GM19463 (cell line): ENCODE data around the gene IGF2BP2.
"Not testable (repeated sequence)": the region's sequence is repeated elsewhere in the genome, so short reads cannot be mapped to it uniquely, and the experiment has no call there.

Experiments used
- ATAC-seq: cut with Tn5 transposase; IDR thresholded peaks from one replicate; pipeline ENCODE4 v1.9.1; 2021; ENCODE audit warnings: mild to moderate bottlenecking, moderate library complexity; ENCODE audit not compliant: unreplicated experiment

The IGF2BP2 gene

DNA sequence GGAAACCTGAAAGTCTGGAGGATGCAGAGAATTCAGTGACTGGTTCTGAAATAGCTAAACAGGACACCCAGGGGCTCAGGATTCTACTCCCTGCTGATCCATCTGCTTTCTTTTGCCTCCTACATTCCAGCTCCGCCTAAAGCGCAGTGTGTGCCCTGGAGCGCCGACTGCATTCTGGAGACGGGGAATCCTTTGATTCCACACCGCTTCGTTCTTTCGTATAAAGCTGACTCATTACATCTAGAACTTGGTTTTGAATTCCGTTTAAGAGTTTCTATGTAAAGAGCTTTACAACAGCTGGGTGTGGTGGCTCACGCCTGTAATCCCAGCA lies 177.0 kb downstream of the IGF2BP2 start:
- no peak for ATAC-seq

DNA sequence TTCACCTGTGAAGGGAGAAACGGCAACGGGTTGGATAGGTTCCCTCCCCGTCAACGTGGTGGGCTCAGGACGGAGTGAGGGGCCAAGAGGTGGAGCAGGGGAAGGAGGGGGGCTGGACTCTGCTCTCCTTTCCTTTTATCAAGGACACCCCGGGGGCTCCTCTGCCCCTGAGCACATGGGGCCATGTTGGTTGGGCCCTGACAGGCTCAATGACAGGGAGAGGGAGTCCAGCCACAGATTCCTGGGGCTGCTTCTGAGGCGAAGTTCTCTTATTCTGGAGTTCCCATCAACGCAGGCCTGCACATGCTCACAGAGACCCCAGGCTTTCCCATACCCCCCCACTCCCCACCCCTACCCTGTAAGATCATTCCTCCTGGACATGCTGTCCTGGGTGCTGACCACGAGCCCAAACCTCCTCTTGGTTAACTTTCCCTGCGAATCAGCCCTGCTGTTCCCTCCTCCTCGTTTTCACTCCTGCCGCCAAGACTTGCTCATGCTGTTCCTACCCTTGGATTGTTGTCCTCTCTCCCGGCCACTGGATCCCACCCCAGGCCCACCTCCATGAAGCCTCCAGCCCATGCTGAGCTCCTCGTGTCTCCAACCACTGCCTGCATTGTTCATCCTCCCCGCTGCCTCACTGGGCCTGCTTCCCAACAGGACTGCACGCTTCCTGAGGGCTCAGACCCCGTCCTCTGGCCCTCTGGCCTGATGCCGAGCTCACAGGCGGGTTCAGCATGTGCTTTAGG lies 177.5 kb downstream of the IGF2BP2 start:
- no peak for ATAC-seq

DNA sequence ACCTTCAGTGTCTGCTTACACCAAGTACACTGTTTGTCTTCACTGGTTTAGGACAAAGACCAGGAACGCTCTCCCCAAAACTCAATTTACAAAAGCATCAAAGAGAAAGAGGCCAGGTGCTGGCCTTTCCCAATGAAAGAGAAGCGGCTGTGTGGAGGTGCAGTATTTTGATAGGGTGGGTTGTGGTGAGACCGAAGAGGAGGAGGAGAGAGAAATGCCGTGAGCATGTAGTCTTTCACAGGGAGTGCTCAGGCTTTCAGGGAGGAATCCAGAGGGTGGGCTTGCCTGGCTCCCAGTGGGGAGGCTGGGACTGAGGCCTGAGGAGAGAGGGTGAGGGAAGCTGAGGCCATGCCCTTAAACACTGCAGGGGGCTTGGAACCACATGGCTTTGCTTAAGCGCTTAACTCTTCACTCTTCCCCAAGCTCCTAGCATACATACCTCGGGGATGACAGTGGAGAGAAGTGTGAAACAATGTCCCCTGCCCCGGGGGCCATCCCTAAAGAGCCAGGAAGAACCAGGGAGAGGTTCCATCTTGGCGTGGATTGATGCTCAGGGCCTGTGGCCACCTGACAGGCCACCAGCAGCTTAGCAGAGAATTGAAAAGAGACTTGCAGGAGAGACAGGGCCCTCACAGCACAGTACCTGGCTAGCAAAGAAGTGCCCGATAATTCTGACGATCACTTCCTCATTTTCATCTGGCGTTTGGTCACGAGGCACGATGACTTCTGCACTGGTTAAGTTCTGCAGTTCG lies 178.3 kb downstream of the IGF2BP2 start:
- ATAC-seq = no peak

DNA sequence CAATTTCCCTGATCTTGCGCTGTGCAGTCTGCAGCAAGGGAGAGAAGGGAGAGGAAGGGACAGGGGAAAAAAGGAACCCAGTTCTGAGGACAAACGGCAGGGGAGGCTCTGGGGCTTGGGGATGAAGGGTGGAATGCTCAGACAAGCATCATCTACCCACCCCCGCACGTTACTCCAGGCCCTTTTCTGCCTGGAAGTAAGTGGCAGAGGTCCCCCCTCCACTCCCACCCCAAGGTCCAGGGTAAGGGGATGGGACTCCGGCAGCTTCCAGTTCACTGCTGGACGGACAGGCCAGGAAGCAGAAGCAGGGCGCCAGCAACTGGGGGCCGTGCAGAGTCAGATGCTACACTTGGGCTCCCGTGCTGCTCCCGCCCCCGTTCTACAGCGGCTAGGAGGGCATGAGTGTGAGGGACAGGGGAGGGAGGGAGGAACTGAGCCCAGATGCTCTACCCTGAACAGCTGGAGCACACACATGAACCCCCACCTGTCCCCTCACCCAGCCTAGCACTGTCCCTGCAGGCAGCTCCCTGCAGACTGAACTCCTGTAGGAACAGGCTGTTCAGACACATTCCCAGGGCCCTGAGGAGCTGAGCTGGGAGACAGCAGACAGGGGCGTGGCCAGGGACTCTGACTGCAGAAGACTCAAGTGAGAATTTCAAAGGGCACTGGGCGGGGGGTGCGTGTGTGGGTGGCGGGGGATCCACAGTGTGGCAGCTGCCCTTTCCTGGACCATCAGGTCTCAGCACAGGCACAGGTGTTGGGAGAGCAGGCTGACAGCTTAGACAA lies 179.1 kb downstream of the IGF2BP2 start:
- no peak for ATAC-seq

DNA sequence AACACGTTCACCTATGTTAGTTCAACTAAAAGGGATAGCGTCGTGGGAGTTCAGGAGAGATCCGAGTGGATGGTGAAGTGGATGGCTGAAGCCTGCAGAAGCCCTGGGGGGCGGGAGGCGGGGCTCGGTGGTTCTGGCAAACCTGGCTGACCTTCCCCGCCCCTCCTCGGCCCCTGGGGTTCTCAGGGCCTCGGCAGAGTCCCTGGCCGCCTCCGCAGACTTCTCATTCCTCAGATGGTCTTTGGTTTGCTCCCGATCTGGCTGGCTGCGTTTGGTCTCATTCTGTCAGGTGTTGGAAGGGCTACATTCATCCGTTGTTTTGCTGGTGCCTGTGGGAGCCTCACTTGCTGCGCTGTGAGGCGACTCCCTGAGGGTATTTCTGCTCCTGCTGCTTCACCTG lies 179.7 kb downstream of the IGF2BP2 start:
- ATAC-seq = not testable (repeated sequence)

DNA sequence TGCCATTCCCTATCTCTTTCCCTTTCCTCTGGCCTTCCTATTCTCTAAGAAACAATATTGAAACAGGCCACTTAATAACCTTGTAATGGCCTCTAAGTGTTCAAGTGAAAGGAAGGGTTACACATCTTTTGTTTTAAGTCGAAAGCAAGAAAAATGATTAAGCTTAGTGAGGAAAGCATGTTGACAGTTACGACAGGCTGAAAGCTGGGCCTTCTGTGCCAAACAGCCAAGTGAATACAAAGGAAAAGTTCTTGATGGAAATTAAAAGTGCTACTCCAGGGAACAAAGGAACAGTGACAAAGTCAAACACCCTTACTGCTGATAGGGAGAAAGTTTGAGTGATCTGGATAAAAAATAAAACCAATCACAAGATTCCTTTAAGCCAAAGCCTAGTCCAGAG lies 184.5 kb downstream of the IGF2BP2 start:
- ATAC-seq = no peak

DNA sequence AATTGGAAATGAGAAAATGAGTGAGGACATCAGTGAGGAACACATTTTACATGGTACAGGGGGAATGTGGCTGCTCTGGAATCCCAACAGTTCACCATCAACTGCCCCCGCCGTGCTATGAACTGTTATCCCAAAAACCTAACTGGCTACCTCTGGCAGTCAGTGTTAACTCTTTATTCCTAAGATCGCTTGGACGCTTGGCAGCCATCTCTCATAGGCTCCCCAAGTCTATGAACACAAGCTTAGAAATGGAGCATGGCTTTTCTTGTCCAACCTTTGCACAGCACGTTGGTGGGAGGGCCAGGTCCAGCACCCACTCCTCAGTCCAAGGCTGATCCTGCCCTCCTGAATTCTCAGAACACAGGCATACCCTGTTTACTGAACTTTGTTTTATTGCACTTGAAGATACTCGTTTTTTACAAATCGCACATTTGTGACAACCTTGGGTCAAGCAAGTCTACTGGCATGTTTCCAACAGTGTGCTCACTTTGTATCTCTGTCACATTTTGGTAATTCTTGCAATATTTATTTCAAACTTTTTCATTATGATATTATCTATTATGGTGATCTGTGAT lies 185.1 kb downstream of the IGF2BP2 start:
- ATAC-seq = no peak

DNA sequence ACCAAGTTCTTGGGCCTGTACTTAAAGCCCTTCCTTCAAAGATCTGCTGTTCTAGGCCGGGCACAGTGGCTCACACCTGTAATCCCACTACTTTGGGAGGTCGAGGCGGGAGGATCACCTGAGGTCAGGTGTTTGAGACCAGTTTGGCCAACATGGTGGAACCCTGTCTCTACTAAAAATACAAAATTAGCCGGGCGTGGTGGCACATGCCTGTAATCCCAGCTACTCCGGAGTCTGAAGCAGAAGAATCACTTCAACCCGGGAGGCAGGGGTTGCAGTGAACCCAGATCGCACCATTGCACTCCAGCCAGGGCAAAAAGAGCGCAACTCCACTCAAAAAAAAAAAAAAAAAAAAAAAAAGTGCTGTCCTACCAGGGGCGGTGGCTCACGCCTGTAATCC lies 186.2 kb downstream of the IGF2BP2 start:
- not testable (repeated sequence) for ATAC-seq

DNA sequence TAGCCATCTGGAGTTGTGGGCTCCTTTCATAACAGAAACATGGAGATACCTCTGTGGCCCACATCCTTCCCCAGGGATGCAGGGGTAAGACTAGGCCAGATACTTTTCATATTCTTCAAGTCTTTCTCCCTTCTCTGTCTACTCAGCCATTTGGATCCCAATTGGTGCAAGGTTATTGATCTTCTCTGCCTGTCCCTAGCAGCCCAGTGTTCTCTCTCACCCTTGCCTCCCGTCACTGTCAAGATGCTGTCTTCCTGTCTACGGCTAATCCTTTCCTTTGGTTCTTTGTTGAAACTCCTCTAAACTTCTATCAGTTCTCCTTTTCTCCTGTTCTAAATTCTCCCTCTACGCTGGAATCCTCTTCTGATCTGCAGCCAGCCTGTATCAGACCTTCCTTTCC lies 187.5 kb downstream of the IGF2BP2 start:
- no peak for ATAC-seq

DNA sequence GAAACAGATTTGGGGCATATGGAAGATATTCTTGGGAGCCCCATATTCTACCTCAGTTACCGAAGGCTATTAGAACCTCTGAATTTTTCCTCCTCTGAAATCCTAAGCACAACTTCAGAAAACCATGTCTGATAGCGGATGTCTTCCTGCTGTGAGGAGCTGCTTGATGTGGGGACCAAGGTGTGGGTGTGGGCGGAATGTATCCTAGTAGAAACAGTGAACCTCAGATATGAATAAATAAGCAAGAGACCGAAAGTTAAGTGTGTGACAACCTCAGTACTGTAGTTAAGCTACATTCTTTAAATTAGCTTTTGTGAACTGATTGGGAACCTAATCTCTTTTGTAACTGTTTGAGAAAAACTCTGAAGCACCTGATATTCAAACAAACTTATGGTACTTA lies 191.8 kb downstream of the IGF2BP2 start:
- ATAC-seq = no peak

DNA sequence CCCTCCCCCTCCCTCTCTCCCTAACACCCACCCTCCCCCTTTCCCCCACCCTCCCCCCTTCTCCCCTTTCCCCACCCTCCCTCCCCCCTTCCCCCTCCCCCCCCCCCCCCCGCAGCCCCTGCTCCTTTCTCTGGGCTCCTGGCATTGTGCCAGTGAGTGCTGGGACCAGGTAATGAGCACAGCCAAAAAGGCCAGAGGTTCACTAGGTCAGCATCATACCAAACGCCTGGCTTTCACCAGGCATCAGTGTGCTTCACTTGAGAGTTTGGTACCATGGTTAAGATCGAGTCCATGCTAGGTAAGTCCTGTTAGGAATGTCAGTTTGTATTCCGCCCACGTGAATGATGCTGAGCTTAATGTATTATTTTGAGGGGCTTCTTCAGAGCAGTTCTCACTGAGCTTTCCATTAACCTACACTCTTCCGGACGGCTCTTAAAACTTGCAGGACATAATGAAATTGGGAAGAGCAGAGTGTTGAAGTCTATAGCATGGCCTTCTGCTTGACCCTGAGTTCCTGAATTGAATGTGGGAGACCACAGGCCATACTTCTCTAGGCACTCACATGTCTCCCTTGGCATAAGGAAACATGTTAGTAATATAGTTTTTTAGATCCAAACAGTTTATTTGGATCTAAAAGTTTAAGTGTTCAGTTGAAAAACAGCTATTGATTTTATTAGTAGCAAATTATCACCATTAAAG lies 193.2 kb downstream of the IGF2BP2 start:
- ATAC-seq = no peak

DNA sequence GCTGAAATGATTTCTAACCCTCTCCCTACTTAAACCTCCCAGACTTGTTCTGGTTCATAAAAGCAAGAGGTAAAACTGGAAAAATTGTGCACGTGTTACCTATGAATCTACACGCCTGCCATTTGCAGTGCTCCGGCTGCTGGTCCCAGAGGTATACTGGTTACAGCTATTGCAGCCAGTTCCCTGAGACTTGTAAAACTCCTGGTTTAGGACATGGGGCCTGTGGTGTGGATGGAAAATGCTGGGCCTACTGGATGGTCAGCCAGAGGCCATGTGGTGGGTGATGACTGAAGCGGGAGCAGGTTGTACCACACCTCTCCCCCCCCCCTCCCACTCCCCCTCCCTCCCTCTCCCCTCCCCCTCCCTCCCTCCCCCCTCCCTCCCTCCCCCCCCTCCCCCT lies 193.7 kb downstream of the IGF2BP2 start:
- ATAC-seq = no peak

DNA sequence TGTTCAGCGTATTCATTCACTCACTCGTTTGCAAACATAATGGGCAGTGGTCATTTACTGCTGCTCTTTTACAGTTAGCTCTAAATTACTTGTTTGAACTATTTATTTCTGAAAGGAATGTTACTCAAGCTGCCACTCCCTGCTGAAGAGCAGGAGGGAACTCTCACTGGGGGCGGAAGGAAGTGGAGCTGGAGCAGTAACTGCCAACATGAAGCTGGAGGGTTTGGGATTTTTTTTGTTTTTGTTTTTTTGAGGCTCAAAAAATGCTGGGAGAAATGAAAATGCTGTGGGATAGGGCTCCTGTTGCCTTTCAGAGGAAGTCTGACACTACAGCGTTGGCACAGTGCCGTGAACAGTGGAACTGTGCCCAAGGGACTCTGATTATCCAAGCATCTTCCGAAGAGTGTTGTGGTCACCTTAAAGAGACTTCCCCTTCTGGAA lies 194.6 kb downstream of the IGF2BP2 start:
- ATAC-seq = no peak

DNA sequence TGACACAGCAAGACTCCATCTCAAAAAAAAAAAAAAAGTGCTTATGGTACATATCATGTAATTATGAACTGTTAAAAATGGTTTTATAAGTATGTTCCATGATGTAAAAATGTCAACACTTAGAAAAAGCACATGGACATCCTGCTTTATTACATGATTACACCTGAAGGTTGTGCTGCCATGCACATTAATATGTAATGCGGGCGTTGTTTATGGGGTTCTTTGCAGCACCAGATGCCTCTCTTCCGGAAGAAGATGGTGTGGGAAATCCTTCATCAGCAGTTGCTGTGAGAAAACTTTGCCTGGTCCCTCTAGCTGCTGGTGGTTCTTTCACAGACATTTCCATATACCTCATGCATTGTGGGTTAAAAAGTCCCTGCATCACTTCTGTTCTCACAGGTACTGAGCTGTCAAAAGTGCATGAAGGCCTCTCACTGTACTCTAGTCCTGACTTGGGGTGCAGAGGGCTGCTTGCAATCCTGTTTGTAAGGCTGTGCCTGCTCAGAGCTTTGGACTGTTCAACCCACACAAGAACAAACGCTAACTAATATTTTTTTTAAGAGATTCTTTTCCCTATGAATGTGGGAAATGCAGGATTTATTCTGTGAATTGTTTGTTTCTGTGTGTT lies 195.2 kb downstream of the IGF2BP2 start:
- no peak for ATAC-seq

DNA sequence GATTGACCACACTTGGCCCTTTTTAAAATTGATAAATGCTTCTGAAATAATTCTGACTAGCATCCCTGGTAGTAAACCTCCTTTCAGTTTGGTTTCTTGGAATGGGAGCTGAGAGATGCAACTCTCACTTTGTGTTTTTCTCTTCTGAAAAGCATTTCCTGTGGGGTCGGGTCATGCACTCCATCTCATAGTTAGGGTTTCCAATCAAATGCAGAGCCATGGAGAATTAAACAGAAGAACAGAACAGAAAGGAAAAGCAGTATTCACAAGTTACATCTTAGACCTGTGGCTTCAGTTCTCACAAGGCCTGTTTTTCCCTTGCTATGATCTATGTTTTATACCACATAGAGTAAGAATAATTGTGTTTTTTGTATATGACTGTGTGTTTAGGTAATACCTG lies 199.1 kb downstream of the IGF2BP2 start:
- ATAC-seq = no peak

DNA sequence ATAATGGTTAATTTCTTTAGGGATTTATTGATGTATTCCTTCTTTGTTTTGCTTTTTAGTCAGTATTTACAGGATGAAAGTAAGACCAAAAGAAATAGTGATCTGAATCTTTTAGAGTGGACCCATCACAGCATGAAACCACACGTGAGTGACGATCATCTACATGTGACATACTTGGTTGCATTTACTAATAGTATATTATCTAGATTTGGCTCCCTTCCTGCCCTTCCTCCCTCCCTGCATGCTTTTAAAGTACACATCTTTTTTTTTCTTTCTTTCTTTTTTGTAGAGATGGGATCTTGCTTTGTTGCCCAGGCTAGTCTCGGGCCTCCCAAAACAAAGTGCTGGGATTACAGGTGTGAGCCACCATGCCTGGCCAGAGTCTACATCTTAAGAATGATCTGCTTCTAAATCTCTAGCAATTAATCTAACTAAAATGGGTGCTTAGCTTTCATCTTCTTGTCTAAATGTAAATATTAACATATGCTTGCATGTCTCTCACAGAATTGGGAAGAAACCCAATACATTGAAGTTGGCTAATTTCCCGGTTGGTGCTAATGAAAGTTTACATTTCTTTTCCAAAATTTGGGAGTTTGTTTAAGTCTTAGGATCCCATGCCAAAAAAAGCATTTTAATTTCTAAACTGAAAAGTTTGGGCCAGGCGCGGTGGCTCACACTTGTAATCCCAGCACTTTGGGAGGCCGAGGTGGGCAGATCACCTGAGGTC lies 200.7 kb downstream of the IGF2BP2 start:
- ATAC-seq = no peak

DNA sequence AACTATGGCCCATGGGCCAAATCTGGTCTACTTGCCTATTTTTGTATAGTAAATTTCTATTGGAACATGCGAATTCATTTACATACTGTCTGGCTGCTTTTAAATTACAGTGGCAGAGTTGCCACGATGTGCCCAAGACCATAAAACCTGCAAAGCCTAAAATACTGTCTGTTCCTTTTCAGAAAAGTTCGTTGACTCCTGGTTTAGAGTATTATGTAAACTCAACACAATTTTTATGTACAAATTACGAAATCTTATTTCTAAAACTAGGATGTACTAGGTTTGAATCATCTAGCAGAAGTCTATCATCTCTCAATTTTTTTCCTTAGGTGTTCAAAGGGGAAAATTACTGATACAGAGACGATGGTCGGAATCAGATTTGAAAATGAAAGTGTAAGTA lies 211.8 kb downstream of the IGF2BP2 start:
- ATAC-seq = no peak

DNA sequence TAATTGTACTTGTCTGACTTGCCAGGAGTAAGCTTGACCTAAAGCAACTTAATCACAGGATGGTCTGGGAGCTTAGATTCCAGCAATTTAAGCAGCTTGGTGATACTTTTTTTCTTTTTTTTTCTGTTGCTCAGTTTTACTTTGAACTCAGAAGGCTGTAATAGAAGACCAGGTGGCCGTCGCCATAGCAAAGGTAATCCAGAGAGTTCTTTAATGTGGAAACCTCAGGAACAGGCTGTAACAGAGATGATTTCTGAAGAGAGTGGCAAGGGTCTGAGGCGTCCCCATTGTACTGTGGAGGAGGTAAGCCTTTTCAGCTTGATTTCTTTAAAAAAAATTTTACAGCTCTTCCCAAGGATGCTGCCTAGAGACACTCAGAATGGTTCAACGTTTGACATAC lies 218.6 kb downstream of the IGF2BP2 start:
- ATAC-seq = no peak

DNA sequence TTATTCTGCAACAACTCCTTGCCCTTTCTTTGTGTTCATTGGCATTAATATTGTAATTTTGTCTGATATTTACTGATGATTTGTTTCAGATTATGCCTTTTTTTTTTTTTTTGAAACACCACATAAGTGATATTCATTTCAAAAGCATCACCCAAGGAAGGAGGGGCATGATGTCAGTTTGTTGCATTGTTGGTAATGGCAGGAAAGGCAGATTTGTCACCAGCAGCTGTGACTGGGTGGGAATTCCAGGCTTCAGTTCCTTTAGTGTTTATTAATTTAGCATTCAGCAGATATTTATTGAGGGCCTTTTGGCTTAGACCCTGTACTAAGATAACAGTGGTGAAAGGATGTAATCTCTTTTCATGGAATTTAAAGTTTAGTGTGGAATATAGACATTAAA lies 219.3 kb downstream of the IGF2BP2 start:
- ATAC-seq = no peak

DNA sequence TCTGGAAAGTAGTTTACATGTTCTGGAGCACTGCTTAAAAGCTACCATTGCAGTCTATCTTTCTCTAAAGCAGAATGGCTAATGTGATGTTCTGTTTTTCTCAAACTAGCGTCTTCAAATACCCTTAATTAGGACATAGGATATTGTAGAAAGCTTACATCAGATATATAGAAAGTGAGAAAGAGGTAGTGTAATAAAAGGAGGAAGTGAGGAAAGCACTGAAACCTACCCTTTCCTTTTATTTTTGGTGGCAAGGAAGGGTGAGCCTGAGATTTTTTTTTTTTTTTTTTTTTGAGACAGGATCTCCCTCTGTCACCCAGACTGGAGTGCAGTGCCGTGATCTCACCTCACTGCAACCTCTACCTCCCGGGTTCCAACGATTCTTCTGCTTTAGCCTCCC lies 229.3 kb downstream of the IGF2BP2 start:
- ATAC-seq = no peak
